Brain microvascular endothelial cell (primary cell): ENCODE data around the gene PPFIA1.

ENCODE experiments used
- DNase-seq: peaks from one replicate; pipeline ENCODE4 v3.0.0-alpha.2; 2020
- H3K27ac ChIP-seq: fragments of 250-450 bp; sonication (Bioruptor Pico); 2 replicates; pipeline ENCODE4 v1.5.1; 2020; ENCODE audit warnings: mild to moderate bottlenecking, moderate library complexity
- H3K27me3 ChIP-seq: fragments of 250-450 bp; sonication (Bioruptor Pico); replicated peaks from 2 replicates; pipeline ENCODE4 v1.5.1; 2020; ENCODE audit warnings: mild to moderate bottlenecking
- H3K36me3 ChIP-seq: fragments of 250-450 bp; sonication (Bioruptor Pico); replicated peaks from 2 replicates; pipeline ENCODE4 v1.5.1; 2020; ENCODE audit warnings: mild to moderate bottlenecking
- H3K4me3 ChIP-seq: 2 replicates; pipeline ENCODE4 v1.5.1; 2011; ENCODE audit warnings: low read depth, mild to moderate bottlenecking, control low read depth, low read length, moderate library complexity
- in situ Hi-C: cut with HindIII; loops from 2 replicates; pipeline ENCODE4 v1.10.0; 2017; ENCODE audit warnings: low sequenced_read_pairs, low pct_ligation_motif_present
- TF ChIP-seq, protein P1 (sequence below): IDR thresholded peaks from 2 replicates; pipeline ENCODE4 v1.5.1; 2011; ENCODE audit warnings: low read depth, mild to moderate bottlenecking, moderate library complexity, low read length, control low read depth, inconsistent platforms; ENCODE audit errors: missing control alignments

Gene PPFIA1

DNA sequence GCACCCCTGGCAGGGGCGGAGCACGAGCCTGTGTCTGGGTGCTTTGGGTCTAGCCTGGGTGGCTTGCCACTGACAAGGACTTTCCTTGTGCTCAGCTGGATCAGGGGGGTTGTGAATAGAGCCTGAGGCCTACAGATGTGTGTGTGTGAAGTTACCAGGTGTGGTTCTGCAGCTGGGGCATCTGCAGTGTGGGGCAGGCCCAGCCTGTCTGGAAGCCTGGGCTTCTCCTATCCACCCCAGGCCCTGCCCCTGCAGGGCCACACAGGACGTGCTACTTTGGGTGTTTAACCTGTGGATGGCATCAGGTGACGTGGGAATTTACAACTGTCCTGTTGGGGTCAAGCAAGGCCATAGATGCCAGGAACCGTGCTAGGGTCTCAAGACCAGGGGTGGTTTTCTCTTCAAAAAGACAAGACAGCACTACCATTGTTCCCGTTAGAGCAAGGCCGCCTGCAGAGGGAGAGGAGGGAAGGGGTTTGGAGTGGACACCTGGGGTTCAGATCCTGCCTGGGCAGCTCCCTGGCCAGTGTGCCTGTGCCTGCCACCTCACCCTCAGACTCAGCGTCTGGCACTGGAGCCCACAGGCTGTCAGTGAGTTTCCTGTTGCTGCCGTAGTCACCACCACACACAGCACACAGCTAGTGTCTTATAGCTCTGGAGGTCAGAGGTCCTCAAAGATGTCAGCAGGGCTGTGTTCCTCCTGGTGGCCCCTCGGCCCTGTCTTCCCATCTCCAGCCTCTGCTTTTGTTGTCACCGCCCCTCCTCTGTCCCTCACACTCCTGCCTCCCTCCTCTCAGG lies 159.4 kb downstream of the PPFIA1 start:
- in situ Hi-C loops: no loop called here
- H3K36me3 ChIP-seq: peaks cover 93% of the 10 kb centered on the region
- TF ChIP-seq, protein P1, sequence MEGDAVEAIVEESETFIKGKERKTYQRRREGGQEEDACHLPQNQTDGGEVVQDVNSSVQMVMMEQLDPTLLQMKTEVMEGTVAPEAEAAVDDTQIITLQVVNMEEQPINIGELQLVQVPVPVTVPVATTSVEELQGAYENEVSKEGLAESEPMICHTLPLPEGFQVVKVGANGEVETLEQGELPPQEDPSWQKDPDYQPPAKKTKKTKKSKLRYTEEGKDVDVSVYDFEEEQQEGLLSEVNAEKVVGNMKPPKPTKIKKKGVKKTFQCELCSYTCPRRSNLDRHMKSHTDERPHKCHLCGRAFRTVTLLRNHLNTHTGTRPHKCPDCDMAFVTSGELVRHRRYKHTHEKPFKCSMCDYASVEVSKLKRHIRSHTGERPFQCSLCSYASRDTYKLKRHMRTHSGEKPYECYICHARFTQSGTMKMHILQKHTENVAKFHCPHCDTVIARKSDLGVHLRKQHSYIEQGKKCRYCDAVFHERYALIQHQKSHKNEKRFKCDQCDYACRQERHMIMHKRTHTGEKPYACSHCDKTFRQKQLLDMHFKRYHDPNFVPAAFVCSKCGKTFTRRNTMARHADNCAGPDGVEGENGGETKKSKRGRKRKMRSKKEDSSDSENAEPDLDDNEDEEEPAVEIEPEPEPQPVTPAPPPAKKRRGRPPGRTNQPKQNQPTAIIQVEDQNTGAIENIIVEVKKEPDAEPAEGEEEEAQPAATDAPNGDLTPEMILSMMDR: no peak
- no peaks in the 10 kb centered on the region for H3K27me3 ChIP-seq
- H3K4me3 ChIP-seq: no peak overlapping the region
- DNase-seq: no peak
- no peak overlapping the region for H3K27ac ChIP-seq

GRCh38 chr11:70430671-70431574 lies 160.4 kb downstream of the PPFIA1 start:
- H3K27ac ChIP-seq: no peak overlapping the region
- DNase-seq: no peak
- TF ChIP-seq, protein P1: no peak
- H3K27me3 ChIP-seq: no peaks in the 10 kb centered on the region
- in situ Hi-C loops: no loop called here
- H3K36me3 ChIP-seq: peaks cover 91% of the 10 kb centered on the region
- no peak overlapping the region for H3K4me3 ChIP-seq

DNA sequence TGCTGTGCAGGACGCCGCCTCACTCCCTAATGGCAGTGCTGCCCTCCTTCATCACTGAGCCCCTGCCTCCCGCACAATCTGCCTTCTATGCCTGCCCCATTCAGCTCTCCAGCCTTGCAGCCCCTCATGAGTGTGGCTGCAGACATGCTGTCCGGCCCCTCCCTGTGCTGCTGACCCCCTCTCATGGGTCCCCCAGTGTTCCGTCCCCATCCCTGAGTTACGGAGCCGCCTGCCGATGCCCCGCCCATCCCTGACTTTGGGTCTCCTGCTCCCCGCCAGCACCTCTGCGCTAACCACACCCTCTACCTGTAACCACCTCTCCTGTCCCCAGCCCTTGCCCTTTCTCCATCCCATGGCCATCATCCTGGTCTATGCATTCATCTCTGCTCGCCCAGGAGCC lies 161.1 kb downstream of the PPFIA1 start:
- H3K27me3 ChIP-seq: no peaks in the 10 kb centered on the region
- TF ChIP-seq, protein P1: no peak
- H3K36me3 ChIP-seq: peaks cover 91% of the 10 kb centered on the region
- no peak for DNase-seq
- in situ Hi-C loops: no loop called here
- no peak overlapping the region for H3K27ac ChIP-seq
- no peak overlapping the region for H3K4me3 ChIP-seq

GRCh38 chr11:70432065-70432464 lies 161.6 kb downstream of the PPFIA1 start:
- no peak overlapping the region for H3K4me3 ChIP-seq
- H3K36me3 ChIP-seq: peaks cover 92% of the 10 kb centered on the region
- H3K27me3 ChIP-seq: no peaks in the 10 kb centered on the region
- in situ Hi-C loops: no loop called here
- H3K27ac ChIP-seq: no peak overlapping the region
- TF ChIP-seq, protein P1: no peak
- no peak for DNase-seq

- no peak for DNase-seq
- Histone ChIP-seq H3K27ac (no peak overlapping the region), H3K27me3 (no peaks in the 10 kb centered on the region), H3K4me3 (no peak overlapping the region), H3K36me3 (peaks cover 92% of the 10 kb centered on the region)
- in situ Hi-C loops: no loop called here
- TF ChIP-seq, protein P1: no peak
Observed at GRCh38 chr11:70432580-70432979, 162.1 kb downstream of the PPFIA1 start.
